SK-N-MC (cell line): ENCODE results near the gene SMOC1.

ENCODE experiments used
- EZH2 ChIP-seq: fragments of 200-600 bp; sonication (generic); IDR thresholded peaks from one replicate; pipeline ENCODE4 v1.6.1; 2017; ENCODE audit warnings: antibody characterized with exemption
- FOXP2 ChIP-seq: optimal IDR thresholded peaks from 2 replicates; pipeline ENCODE3; 2011; ENCODE audit warnings: mild to moderate bottlenecking, moderate library complexity; ENCODE audit not compliant: insufficient read depth; ENCODE audit errors: extremely low read length, control extremely low read depth
- POLR2AphosphoS5 ChIP-seq: IDR thresholded peaks from 2 replicates; pipeline ENCODE4 v1.6.1; 2012; ENCODE audit warnings: mild to moderate bottlenecking, low read depth, low read length, borderline replicate concordance

- TF ChIP-seq POLR2AphosphoS5 (no peak), EZH2 (no peak), FOXP2 (no peak)
These were observed 20.4 kb upstream of the SMOC1 start for GRCh38 chr14:69858801-69859200.
